Mammary epithelial cell (primary cell): ENCODE data around the gene TSPAN17.

ENCODE experiments used
- EZH2 ChIP-seq: IDR thresholded peaks from 2 replicates; pipeline ENCODE4 v1.6.1; 2012; ENCODE audit warnings: low read length, inconsistent platforms, borderline replicate concordance
- TF ChIP-seq, protein P1 (sequence below), 2 donors: IDR thresholded peaks in 1 of 2; conservative IDR thresholded peaks in 1 of 2; 2 replicates each; pipeline ENCODE4 v1.5.1; 2011 to 2012; ENCODE audit warnings: inconsistent platforms in 2 of 2, low read length in 2 of 2, mild to moderate bottlenecking in 2 of 2, control low read depth in 1 of 2, low read depth in 1 of 2; ENCODE audit not compliant: insufficient read depth in 1 of 2; ENCODE audit errors: extremely low read depth in 1 of 2

DNA sequence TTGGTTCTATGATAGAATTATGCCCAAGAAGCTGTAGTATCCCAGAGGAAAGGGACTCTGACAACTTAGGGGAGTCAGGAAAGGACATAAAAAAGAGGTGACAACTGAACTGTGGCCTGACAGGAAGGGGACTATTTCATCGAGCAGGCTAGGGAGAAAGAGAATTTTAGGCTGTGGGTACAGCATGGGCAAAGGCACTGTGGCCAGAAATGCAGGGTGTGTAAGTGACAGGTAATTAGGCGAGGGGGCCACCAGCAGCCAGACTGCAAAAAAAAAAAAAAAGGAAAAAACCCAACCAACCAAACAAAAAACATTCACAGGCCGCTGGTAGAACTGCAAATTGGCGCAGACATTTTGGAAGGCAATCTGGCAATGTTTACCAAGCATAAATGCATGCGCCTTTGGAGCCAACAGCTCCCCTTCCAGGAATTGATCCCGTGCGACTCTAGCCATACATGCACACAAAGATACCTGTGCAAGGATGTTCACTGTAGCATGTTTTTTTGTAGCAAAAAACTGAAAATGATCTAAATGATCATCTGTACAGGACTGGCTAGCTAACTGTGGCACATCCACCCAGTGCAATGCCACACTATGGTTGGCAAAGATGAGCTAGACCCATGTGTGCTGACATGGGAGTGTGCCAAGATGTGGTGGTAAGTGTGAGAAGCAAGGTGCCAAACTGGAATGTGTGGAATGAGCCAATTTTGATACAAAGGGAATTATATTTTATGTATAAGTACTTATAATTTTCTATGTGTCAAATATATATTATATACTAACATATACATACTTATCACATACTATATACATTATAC, 15.7 kb upstream of the TSPAN17 start:
- TF ChIP-seq, protein P1, sequence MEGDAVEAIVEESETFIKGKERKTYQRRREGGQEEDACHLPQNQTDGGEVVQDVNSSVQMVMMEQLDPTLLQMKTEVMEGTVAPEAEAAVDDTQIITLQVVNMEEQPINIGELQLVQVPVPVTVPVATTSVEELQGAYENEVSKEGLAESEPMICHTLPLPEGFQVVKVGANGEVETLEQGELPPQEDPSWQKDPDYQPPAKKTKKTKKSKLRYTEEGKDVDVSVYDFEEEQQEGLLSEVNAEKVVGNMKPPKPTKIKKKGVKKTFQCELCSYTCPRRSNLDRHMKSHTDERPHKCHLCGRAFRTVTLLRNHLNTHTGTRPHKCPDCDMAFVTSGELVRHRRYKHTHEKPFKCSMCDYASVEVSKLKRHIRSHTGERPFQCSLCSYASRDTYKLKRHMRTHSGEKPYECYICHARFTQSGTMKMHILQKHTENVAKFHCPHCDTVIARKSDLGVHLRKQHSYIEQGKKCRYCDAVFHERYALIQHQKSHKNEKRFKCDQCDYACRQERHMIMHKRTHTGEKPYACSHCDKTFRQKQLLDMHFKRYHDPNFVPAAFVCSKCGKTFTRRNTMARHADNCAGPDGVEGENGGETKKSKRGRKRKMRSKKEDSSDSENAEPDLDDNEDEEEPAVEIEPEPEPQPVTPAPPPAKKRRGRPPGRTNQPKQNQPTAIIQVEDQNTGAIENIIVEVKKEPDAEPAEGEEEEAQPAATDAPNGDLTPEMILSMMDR (conservative IDR thresholded peaks at IDR 0.05 in 1 of 2, IDR thresholded peaks at IDR 0.05 in 1 of 2; ENCODE audit: extremely low read depth in 1 of 2, insufficient read depth in 1 of 2, low read depth in 1 of 2, low read length in 2 of 2) = no peak
- TF ChIP-seq EZH2 = no peak
